Measurements from ENCODE around the gene ZNF521. TPM values are rescaled to one million over a fixed set of nuclear protein-coding genes. Genes with fewer than 3 reads are reported as not detected.

Gene ZNF521
- total and polyA plus RNA-seq, 2 experiments from 2014 or later, result 3.1 to 9.2 TPM

DNA sequence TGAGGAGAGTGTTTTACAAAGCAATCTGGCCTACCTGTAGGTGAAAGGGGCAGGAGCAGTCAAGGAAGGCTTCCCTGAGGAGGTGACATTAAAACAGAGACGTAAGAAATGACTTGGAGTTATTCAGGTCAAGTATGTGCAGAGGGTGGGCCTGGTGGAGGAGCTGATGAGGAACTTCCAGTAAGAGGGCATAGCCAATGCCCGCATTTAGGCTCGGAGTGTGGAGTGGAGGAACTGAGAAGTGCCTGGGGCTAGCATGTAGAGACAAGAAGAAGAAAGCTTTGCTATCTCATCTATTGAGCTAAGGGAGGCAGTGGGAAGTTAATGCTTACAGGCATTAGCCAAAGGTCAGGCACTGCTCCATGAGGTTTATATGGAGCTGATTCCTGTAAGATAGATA is 312.2 kb downstream of the ZNF521 start:
- Histone ChIP-seq H3K9me2 (ENCODE audit: insufficient read depth) (no peaks in the 10 kb centered on the region; the same call in 1 of the 2 replicates), H3K27me3 (ENCODE audit: insufficient read depth) (peaks cover 25% of the 10 kb centered on the region), H3K4me3 (no peak overlapping the region), H3K27ac (ENCODE audit: low read depth) (no peak overlapping the region), H4K20me1 (replicated peaks; ENCODE audit: insufficient read depth) (no peaks in the 10 kb centered on the region), H3K4me1 (ENCODE audit: insufficient read depth) (0 out of 2 replicates have a peak, but pooled peaks cover 8% of the 10 kb centered on the region), H3K79me2 (replicated peaks; ENCODE audit: insufficient read depth) (no peaks in the 10 kb centered on the region), H3K36me3 (ENCODE audit: insufficient read depth) (no peaks in the 10 kb centered on the region), H3F3A (replicated peaks; ENCODE audit: low read depth) (no peaks in the 10 kb centered on the region), H3K4me2 (0 out of 2 replicates have a peak overlapping the region, but pooled peaks have one; percentile 48), H2AFZ (no peak overlapping the region)
- Mint-ChIP-seq H3K27me3 (ENCODE audit: insufficient read depth, low read depth, poor library complexity) (peaks cover 12% of the 10 kb centered on the region), H3K4me1 (peaks cover 30% of the 10 kb centered on the region), H3K9me3 (no peaks in the 10 kb centered on the region), H3K4me3 (no peak overlapping the region), H3K36me3 (ENCODE audit: low read depth) (no peaks in the 10 kb centered on the region), H3K27ac (no peak overlapping the region)
- DNase-seq (ENCODE audit: low spot score) (no peak), ATAC-seq (no peak)
- TF ChIP-seq ZNF114 (CRISPR knock-in tag; IDR thresholded peaks at IDR 0.05), result no peak
- TF ChIP-seq STAT1 (IDR thresholded peaks at IDR 0.05; ENCODE audit: unreplicated experiment), result no peak
- TF ChIP-seq ZNF331 (CRISPR knock-in tag; IDR thresholded peaks at IDR 0.05; ENCODE audit: low read depth), result no peak
- no peak for TF ChIP-seq NANOG (IDR thresholded peaks at IDR 0.05; ENCODE audit: borderline replicate concordance)
- no peak for TF ChIP-seq EZH2 (IDR thresholded peaks at IDR 0.05; ENCODE audit: low read depth, unreplicated experiment)
- TF ChIP-seq CREB1 (CRISPR knock-in tag; IDR thresholded peaks at IDR 0.05; ENCODE audit: low read depth), result no peak
- TF ChIP-seq, protein P1, sequence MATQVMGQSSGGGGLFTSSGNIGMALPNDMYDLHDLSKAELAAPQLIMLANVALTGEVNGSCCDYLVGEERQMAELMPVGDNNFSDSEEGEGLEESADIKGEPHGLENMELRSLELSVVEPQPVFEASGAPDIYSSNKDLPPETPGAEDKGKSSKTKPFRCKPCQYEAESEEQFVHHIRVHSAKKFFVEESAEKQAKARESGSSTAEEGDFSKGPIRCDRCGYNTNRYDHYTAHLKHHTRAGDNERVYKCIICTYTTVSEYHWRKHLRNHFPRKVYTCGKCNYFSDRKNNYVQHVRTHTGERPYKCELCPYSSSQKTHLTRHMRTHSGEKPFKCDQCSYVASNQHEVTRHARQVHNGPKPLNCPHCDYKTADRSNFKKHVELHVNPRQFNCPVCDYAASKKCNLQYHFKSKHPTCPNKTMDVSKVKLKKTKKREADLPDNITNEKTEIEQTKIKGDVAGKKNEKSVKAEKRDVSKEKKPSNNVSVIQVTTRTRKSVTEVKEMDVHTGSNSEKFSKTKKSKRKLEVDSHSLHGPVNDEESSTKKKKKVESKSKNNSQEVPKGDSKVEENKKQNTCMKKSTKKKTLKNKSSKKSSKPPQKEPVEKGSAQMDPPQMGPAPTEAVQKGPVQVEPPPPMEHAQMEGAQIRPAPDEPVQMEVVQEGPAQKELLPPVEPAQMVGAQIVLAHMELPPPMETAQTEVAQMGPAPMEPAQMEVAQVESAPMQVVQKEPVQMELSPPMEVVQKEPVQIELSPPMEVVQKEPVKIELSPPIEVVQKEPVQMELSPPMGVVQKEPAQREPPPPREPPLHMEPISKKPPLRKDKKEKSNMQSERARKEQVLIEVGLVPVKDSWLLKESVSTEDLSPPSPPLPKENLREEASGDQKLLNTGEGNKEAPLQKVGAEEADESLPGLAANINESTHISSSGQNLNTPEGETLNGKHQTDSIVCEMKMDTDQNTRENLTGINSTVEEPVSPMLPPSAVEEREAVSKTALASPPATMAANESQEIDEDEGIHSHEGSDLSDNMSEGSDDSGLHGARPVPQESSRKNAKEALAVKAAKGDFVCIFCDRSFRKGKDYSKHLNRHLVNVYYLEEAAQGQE (IDR thresholded peaks at IDR 0.05; ENCODE audit: unreplicated experiment), result no peak
- no peak for TF ChIP-seq POLR2AphosphoS5 (IDR thresholded peaks at IDR 0.05; ENCODE audit: low read depth)
- TF ChIP-seq EZH2phosphoT487 (IDR thresholded peaks at IDR 0.05; ENCODE audit: unreplicated experiment), result no peak
- no peak for TF ChIP-seq JUNB (IDR thresholded peaks at IDR 0.05; ENCODE audit: unreplicated experiment)
- TF ChIP-seq, protein P2, sequence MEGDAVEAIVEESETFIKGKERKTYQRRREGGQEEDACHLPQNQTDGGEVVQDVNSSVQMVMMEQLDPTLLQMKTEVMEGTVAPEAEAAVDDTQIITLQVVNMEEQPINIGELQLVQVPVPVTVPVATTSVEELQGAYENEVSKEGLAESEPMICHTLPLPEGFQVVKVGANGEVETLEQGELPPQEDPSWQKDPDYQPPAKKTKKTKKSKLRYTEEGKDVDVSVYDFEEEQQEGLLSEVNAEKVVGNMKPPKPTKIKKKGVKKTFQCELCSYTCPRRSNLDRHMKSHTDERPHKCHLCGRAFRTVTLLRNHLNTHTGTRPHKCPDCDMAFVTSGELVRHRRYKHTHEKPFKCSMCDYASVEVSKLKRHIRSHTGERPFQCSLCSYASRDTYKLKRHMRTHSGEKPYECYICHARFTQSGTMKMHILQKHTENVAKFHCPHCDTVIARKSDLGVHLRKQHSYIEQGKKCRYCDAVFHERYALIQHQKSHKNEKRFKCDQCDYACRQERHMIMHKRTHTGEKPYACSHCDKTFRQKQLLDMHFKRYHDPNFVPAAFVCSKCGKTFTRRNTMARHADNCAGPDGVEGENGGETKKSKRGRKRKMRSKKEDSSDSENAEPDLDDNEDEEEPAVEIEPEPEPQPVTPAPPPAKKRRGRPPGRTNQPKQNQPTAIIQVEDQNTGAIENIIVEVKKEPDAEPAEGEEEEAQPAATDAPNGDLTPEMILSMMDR (conservative IDR thresholded peaks at IDR 0.05; ENCODE audit: low read depth in 2 of 2), result no peak
- TF ChIP-seq, protein P3, sequence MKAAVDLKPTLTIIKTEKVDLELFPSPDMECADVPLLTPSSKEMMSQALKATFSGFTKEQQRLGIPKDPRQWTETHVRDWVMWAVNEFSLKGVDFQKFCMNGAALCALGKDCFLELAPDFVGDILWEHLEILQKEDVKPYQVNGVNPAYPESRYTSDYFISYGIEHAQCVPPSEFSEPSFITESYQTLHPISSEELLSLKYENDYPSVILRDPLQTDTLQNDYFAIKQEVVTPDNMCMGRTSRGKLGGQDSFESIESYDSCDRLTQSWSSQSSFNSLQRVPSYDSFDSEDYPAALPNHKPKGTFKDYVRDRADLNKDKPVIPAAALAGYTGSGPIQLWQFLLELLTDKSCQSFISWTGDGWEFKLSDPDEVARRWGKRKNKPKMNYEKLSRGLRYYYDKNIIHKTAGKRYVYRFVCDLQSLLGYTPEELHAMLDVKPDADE (IDR thresholded peaks at IDR 0.05), result no peak
- TF ChIP-seq, protein P4, sequence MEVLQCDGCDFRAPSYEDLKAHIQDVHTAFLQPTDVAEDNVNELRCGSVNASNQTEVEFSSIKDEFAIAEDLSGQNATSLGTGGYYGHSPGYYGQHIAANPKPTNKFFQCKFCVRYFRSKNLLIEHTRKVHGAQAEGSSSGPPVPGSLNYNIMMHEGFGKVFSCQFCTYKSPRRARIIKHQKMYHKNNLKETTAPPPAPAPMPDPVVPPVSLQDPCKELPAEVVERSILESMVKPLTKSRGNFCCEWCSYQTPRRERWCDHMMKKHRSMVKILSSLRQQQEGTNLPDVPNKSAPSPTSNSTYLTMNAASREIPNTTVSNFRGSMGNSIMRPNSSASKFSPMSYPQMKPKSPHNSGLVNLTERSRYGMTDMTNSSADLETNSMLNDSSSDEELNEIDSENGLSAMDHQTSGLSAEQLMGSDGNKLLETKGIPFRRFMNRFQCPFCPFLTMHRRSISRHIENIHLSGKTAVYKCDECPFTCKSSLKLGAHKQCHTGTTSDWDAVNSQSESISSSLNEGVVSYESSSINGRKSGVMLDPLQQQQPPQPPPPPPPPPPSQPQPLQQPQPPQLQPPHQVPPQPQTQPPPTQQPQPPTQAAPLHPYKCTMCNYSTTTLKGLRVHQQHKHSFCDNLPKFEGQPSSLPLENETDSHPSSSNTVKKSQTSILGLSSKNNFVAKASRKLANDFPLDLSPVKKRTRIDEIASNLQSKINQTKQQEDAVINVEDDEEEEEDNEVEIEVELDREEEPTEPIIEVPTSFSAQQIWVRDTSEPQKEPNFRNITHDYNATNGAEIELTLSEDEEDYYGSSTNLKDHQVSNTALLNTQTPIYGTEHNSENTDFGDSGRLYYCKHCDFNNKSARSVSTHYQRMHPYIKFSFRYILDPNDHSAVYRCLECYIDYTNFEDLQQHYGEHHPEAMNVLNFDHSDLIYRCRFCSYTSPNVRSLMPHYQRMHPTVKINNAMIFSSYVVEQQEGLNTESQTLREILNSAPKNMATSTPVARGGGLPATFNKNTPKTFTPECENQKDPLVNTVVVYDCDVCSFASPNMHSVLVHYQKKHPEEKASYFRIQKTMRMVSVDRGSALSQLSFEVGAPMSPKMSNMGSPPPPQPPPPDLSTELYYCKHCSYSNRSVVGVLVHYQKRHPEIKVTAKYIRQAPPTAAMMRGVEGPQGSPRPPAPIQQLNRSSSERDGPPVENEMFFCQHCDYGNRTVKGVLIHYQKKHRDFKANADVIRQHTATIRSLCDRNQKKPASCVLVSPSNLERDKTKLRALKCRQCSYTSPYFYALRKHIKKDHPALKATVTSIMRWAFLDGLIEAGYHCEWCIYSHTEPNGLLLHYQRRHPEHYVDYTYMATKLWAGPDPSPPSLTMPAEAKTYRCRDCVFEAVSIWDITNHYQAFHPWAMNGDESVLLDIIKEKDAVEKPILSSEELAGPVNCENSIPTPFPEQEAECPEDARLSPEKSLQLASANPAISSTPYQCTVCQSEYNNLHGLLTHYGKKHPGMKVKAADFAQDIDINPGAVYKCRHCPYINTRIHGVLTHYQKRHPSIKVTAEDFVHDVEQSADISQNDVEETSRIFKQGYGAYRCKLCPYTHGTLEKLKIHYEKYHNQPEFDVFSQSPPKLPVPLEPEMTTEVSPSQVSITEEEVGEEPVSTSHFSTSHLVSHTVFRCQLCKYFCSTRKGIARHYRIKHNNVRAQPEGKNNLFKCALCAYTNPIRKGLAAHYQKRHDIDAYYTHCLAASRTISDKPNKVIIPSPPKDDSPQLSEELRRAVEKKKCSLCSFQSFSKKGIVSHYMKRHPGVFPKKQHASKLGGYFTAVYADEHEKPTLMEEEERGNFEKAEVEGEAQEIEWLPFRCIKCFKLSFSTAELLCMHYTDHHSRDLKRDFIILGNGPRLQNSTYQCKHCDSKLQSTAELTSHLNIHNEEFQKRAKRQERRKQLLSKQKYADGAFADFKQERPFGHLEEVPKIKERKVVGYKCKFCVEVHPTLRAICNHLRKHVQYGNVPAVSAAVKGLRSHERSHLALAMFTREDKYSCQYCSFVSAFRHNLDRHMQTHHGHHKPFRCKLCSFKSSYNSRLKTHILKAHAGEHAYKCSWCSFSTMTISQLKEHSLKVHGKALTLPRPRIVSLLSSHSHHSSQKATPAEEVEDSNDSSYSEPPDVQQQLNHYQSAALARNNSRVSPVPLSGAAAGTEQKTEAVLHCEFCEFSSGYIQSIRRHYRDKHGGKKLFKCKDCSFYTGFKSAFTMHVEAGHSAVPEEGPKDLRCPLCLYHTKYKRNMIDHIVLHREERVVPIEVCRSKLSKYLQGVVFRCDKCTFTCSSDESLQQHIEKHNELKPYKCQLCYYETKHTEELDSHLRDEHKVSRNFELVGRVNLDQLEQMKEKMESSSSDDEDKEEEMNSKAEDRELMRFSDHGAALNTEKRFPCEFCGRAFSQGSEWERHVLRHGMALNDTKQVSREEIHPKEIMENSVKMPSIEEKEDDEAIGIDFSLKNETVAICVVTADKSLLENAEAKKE (CRISPR knock-in tag; IDR thresholded peaks at IDR 0.05), result no peak

All from GM23338 (cell line).